CD1c-positive myeloid dendritic cell (primary cell): Measurements from ENCODE around the gene EXOC3L1.

Experiments
- DNase-seq: peaks from one replicate; pipeline ENCODE4 v3.0.0-alpha.2; 2016; ENCODE audit errors: extremely low spot score

Gene EXOC3L1, protein sequence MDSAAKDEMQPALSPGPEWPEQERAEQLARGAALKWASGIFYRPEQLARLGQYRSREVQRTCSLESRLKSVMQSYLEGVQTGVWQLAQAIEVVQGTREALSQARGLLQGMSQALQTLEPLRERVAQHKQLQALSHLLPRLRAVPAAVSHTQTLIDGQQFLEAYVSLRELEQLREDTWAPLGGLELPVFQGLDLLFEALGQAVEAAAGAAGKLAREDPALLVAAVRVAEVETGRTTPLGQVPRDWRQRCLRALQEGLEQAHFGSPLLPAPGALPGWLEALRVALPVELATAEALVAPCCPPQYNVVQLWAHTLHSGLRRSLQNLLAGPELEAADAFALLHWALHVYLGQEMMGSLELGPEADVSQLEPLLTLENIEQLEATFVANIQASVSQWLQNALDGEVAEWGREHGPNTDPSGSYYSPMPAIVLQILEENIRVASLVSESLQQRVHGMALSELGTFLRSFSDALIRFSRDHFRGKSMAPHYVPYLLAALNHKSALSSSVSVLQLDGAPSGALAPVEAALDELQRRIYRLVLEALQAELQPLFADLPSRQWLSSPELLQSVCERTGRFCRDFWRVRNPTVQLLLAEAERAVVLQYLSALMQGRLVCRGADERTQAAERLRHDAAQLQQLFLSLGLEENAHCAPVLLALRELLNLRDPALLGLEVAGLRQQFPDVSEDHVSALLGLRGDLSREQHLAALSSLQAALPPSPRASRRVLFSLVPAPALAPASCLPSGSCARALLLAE

DNA sequence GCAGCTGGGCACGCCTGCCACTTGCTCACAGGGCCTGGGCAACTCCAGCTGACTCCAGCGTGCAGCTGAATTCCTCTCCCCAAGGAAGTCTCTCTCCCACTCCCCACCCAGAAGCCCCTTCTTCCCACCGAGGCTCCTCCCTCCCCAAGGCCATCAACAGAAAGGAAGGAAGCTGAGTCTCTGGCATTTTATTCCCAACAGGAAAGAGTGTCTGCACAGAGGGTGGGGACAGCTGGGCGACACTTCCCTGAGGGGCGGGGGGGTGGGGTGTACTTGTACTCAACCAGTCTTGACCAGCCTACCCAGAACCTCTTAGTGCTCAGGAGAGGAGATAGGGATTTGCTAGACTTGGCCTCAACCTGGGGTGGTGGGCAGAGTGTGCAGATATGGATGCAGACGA, at the start of gene EXOC3L1:
Gene EXOC3L1, minus strand, starts transcription at position 96 of the 400 bp plus-strand sequence. CDS start 460 bp downstream, outside the sequence.
- DNase-seq, result no peak

DNA sequence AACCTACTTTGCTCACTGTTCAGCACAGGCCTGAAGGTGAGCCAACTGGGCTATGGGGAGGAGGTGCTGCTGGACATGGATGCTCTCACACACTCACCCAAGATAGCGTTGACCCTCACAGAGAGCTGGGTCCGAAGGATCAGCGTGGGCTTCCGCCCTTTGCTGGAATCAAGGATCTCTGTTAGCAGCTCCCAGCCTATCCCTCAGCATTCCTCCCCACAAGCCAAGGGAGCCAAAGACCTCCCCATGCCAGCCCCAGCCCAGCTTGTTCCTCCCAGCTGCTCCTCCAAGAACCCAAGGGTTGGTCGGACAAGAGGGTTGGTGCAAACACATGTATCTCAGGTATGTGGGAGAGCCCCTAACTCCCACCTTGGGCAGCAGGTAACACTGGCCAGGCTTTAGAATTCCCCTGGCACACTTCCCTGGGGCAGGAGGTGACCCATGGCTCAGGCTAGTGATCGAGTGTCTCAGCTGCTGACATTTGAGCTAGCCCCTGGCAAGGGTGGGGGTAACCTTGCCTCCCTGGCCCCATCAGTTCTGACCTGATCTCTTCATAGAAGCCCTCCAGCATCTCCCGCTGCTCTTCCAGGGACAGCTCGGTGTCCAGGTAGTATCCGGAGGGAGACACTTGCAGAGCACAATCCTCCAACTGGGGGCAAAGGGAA, 49.0 kb upstream of the EXOC3L1 start:
- DNase-seq, result no peak

DNA sequence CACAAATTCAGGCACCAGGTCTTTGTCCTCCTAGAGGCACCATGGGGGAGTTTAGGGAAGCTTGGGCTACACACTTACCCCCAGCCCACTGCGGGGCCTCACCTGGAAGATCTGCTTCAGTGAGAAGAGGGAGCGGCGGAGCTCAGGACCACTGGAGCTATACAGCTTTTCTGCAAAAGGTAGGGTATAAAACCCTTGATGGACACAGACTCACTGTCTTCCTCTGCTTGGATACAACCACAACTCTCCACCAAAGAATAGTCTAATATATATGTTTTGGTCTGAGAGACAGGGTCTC, 48.3 kb upstream of the EXOC3L1 start:
- no peak for DNase-seq

DNA sequence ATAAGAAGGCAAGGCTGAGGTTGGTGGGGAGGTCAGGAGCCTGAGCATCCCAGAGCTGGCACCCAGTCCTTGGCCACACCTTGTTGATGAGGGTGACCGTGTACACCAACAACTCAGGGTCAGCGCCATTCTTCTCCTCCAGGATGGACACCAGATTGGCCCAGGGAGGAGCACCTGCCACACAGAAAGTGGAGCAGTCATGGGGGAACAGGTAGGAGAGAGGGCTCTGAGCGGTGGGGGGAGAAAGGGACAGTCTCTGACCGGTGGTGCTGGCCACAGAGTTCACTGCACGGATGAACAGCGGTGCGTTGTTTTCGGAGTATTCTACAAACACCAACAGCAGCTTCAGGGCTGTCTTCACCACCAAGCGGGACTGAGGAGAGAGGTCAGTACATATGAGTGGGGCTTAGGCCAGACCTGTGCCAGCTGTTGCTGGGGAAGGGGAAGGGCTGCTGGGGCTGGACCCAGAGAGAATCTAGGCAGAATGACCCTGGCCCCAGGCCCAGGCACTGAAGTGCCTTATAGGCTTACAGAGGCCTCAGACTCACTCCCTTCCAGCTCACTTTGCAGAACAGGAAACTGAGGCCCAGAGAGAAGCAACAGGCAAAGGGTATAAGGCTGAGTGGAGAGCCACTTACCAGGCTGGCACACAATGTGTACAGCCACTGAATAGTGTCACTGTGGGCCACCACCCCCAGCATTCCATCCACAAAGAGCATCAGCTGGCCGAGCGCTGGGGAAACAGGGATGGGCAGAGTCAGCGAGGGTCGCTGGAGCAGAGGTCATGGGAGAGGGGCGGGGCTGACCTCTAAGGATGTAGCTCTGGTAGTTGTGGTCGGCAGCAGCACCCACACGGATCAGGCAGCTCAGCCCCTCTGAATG, 47.7 kb upstream of the EXOC3L1 start:
- no peak for DNase-seq

DNA sequence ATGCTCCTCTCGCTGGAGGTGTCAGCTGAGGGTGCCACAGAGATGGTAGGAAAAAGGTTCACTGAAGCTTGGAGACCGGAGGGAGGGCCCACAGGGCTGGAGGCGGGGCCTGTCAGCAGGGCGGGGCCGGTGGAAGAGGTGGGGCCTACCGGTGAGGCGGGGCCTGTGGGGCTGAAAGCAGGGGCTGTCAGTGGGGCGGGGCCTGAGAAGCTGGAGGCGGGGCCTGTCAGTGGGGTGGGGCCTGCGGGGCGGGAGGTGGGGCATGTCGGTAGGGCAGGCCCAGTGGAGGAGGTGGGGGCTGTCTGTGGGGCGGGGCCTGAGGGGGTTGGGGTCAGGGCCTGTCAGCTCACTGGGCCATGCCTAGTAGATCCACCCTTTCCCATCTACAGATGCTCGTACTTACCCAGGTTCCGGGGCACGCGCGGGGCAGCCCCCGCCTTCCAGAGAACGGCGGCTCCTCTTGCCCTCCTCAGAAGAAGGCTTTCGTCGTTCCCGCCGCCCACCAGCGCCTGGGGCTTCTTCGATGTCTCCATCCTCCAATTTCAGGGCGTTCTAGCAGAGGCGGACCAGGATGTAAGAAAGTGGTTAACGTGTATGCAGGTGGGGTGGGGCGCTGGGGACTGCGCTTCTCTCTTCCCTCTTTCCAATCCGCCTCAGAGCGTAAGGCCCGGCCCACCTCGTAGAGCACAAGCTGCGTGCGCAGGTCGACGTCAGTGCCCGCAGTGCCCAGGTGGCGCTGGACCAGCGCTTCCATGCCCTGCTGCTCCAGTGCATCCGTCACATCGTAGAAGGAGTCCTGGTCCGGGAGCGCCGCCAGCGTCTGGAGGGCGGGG, 46.8 kb upstream of the EXOC3L1 start:
- peak; percentile 63 for DNase-seq

DNA sequence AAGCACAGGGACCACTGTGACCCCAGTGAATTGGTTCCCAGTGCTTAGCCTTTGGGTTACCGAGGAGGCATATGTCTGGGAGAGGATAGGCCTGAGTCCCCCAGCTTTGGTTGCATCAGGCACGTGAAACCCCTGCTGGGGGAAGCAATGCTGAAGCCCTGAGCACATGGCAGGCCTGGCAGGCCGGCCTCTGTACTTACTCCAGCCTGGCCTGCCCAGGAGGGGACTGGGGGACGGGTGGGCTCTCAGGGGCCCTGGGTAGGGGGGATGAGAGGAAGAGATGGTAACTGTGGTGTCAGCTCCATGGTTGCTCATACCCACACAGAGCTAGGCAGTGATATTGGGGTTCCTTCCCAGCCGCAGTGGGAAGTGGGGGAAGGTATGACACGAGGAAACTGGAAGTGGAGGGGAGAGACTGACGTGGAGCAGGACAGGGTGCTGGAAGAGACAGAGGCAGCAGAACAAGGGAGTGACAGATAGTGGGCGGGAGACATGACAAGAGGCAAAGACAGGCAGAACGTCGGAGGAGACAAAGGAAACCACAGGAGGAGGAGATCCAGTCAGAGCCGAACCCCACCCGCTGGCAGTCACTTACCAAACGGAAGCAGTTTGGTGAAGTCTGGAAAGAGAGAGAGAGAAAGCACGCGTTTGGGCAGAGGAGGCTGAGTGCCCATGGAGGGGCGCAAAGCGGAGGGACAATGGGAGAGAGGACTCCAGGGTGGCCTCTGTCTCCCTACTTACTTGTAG, 46.1 kb upstream of the EXOC3L1 start:
- peak; percentile 10 for DNase-seq

DNA sequence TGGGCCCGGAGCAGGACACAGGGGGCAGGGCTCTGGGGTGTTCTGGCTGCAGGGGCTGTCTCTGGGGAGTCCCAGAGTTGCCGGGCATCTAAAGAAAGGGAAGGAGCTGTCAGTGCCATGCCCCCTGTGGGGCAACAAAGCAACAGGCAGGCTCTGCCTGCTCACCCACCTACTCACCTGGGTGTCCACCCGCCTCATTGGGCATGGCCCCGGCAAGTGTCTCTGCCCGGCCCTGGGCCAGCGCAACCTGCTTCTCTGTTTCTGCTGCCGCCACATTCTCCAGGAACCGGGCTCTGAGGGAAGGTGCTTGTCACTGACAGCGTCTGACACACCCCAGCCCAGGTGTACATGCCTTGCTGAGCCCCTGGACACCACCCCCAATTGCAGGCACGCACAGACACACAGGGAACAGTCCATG, 44.3 kb upstream of the EXOC3L1 start:
- DNase-seq, result no peak

DNA sequence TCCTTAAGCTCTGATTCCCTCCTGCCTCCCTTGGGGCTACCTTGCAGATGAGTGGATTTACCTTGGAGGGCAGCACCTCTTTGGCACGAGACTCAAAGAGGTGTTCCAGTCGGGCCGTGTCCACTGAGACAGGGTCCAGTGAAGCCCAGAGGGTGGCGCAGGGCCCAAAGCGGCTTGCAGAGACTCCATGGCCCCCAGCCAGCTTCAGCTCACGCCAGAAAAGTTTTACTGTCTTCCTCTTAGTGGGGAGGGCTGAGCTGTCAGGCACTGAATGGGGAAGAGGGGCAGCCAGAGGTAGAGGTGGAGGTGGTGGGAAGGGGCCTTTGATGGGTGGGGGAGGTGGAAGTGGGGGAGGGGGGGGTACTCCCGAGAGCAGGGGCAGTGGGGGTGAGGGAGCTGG, 43.7 kb upstream of the EXOC3L1 start:
- DNase-seq, result no peak

DNA sequence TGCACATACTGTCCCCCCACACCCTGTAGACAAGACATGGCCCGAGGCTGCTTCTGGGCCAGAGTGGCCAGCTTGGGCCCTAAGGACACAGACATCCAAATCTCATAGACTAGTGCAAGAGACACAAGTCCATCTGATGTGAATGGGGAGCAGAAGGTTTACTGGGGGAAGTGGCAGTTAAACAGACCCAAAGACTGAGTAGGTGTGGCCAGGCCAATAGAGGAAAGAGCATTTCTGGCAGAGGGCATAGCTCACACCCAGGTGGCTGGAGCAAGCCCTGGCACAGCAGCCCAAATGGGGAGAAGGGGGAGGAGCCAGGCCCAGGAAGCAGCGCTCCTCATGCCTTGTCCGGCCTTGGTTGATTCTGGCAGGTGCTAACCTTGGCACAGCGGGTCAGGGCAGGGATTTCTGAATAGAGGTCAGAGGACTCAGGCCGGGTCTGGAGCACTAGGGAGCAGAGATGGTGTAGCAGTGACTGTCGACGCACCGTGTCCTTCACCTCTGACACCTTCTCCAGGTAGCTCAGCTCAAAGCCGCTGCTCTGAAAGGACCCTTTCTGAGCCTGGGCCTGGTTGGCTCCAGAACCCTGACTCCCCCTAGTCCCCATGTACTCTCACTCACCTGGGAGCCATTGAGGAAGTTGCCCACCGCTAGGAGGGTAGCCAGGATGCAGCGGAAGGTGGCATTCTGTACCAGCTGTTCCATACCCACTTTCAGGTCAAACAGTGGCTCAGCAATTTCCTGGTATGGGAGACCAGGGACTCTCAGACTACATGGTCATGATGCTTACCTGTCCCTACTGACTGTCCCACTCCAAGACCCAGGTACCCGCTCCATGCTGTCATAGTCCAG, 41.1 kb upstream of the EXOC3L1 start:
- DNase-seq, result no peak

DNA sequence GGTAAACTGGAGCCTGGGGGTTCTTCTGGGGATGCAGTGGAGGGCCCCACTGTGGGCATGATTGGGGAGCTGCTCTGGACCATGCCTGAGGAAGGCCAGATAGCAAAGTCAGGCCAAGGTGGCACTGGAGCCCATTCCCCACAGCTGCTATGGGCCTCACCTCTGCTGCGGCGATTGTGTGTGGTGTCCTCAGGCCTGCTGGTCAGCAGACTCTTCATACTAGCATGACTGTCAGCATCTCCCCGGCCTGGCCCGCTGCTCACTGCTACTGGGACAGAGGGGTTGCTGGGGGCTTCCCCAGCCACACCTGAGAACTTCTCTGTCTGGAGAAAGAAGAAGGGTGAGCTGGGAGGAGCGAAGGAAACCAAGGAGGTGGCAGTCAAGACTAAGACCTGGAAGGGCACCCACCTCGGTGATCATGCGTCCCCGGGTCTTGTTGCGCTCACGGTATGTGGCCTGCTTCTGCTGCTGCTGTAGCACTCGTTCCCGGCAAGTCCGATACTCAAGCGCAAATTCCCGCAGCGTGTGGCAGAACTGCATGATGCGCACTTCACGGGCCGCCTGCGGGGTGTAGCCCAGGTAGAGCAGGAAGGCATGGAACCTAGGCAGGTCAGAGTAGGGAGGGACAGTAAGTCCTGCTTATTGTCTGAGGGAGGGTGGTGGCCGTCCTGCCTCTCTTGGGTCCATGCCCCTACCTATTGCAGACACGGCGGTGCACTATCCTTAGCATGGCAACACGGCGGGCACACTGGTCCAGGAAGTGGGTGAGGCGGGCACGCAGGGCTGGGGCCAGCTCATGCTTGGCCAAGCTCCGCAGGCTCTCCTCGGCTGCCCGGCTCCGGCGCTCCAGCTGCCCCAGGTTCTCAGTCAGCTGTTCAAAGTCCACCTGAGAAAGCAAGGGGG, 40.2 kb upstream of the EXOC3L1 start:
- no peak for DNase-seq

DNA sequence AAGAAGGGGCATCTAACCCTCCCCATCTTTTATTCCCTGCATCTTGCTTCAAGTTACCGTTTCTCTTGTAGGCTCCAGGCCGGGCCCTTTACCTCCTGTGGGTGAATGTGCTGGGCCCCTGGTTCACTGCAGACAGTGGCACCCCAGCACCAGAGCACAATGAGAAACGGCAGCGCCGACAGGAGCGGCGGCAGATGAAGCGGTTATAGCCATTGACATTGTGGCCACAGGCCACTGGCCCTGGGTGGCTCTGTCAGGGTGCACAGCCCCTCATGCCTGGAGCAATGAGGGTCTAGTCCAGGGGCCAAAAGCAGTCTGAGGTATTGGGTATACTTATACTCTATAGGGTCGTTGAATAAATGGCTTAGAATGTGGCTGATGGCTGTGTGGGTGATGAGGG, 39.0 kb upstream of the EXOC3L1 start:
- no peak for DNase-seq

DNA sequence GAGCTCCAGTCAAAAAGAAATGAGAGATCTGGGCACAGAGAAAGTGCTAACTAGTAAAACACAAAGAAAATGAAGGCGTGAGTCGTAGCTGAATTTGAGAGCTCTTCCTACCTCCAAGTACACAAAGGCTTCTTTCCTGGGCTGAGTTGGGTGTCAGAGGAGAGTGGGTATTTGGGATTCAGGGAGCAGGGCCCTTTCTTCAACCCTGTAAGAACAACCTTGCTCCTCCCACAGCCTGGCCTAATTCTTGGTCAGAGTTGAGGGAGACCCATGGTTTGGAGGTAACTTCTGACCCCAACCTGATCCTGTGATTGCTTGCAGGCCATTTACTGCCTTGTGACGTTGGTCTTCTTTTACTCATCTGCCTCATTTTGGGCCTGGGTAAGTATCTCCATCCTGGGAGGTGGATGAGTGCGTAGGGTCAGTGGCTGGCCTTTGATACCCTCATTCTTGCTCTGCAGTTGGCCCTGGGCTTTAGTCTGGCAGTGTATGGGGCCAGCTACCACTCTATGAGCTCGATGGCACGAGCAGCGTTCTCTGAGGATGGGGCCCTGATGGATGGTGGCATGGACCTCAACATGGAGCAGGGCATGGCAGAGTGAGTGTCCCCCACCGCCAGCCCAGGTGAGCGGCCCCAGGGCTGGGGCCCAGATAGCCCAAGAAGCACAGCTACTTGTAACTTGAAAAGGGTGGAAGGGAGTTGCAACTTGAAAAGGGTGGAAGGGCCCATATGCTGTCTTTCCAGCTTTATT, 38.3 kb upstream of the EXOC3L1 start:
- DNase-seq, result no peak

DNA sequence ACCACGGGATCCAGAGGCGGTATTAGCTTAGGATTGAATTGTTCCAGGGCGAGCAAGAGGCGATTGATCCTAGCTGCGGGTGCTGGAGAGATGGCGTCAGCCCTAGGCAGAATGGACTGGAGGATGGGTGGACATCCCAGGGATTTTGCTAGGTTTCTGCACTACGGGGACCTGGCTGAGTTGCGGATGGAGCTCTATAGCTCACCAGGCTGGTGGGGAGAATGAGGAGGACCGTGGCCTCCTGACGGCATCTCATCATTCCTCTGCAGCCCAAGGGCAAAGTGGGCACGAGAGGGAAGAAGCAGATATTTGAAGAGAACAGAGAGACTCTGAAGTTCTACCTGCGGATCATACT, 37.6 kb upstream of the EXOC3L1 start:
- no peak for DNase-seq

DNA sequence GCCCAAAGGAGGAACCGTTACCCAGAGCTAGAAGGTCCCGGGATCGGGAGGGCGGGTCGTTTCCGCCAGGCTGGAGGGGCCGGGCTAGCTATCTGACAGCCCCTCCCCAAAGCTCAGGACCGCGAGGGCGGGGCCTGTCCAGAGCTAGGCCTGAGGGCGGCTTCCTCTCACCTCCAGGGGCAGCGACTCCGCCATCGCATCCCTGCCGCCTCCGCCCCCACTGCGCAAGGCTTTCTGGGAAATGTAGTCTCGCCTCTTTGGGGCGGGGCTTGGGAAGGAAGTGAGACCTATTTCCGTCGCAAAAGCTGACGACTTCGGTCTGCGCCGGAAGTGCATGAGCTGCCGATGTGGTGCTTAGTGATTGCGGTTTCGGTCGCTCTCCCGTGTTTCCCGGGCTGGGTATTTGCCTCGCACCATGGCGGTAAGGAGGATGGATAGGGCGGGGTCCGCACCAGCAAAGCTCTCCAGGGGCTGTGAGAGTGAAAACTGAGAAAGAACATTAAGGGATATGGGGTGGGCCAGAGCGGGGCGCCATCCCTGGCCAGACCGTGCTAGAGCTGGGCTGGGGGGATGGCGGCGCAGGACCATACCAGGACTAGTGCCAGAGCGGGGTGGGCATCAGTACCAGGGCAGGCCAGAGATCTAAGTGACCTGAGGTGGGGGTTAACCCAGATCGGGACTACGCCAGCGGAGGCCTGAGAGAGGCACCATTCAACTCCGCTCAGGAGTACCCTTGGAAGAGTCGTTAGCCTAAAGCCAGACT, 37.0 kb upstream of the EXOC3L1 start, which contains the start of gene TMEM208:
Gene TMEM208, plus strand, starts transcription at position 327 of the 763 bp plus-strand sequence. Its CDS starts 89 bp downstream, at position 416.
- peak; percentile 99 for DNase-seq

DNA sequence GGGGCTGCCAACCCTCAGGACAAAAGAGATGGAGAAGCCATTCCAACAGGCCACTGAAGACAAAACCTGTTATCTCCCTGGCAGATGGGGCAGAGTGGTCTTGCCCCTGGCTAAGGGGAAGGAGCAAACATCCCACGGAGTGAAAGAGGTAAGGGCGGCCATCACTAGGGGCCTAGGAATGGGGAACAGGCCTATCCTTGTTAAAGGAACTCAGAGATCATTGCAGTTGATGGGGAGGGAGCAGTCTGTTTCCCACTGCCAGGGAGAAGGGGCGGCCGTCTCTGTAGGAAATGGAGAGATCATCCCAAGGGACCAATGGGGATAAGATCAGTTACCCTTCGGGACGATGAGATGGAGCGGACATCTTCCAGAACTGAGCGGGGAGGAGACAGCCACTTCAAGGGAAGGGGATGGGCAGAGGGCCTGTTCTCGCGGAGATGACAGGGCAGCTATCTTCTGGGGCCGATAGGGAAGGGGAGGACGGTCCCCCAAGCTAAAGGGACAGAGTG, 36.4 kb upstream of the EXOC3L1 start:
- DNase-seq, result no peak

DNA sequence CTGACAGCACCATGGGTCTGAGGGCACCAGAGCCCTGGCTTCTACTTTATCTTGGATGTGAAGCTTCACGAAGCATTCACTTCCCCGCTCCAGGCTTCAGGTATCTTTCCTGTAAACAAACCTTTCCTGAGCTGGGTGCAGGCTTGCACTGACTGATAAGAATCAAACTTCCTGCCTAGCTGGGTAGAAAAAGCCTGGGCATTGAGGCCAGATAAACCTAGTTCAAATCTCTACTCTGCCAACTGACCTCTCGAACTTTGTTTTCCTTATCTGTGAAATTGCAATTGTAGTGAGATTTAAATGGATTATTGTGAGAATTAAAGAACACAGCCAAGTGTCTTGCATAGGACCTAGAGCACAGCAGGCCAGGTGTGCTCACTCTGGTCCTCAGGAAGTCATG, 34.1 kb upstream of the EXOC3L1 start:
- DNase-seq, result no peak
